Peyer's patch (tissue), 4 donors: ENCODE results near the gene TIAM2.

Experiments used
- POLR2A ChIP-seq, 2 donors: fragments of 450-650 bp; IDR thresholded peaks; one replicate each; pipeline ENCODE4 v1.5.1; 2017; ENCODE audit warnings: antibody characterized with exemption in 2 of 2, mild to moderate bottlenecking in 2 of 2, moderate library complexity in 2 of 2
- TF ChIP-seq, protein P1 (sequence below), 6 experiments: fragments of 450-650 bp in 4 of 6; fragments of 200-600 bp in 2 of 6; sonication (generic) in 1 of 6; IDR thresholded peaks; one replicate each; pipeline ENCODE4 v1.5.1; 2017 to 2019; ENCODE audit warnings: antibody characterized with exemption in 6 of 6, mild to moderate bottlenecking in 3 of 6, moderate library complexity in 1 of 6

DNA sequence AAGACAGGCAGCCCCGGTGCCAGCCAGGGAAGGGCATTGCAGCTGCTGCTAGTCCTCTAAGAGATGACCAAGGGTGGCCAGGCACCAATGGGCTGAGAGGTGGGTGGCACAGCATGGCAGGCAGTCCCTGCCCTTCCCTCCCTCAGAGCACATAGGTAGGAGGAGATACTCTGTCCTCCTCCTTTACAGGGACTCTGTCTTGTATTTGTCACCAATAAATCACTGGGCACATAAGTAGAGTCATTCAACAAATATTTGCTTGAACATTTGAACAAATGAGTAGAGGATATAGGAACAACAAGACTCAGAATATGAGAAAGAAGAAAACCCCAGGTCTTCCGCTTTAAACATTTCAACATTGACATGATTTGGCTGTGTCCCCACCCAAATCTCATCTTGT is 199.3 kb downstream of the TIAM2 start:
- no peak for TF ChIP-seq POLR2A (IDR thresholded peaks at IDR 0.05)
- TF ChIP-seq, protein P1, sequence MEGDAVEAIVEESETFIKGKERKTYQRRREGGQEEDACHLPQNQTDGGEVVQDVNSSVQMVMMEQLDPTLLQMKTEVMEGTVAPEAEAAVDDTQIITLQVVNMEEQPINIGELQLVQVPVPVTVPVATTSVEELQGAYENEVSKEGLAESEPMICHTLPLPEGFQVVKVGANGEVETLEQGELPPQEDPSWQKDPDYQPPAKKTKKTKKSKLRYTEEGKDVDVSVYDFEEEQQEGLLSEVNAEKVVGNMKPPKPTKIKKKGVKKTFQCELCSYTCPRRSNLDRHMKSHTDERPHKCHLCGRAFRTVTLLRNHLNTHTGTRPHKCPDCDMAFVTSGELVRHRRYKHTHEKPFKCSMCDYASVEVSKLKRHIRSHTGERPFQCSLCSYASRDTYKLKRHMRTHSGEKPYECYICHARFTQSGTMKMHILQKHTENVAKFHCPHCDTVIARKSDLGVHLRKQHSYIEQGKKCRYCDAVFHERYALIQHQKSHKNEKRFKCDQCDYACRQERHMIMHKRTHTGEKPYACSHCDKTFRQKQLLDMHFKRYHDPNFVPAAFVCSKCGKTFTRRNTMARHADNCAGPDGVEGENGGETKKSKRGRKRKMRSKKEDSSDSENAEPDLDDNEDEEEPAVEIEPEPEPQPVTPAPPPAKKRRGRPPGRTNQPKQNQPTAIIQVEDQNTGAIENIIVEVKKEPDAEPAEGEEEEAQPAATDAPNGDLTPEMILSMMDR (IDR thresholded peaks at IDR 0.05): no peak
